HG02973 (cell line): ENCODE measurements around the gene BABAM2.

Experiments used
- ATAC-seq: cut with Tn5 transposase; IDR thresholded peaks from one replicate; pipeline ENCODE4 v1.9.1; 2021; ENCODE audit warnings: moderate library complexity; ENCODE audit not compliant: unreplicated experiment

The BABAM2 gene

DNA sequence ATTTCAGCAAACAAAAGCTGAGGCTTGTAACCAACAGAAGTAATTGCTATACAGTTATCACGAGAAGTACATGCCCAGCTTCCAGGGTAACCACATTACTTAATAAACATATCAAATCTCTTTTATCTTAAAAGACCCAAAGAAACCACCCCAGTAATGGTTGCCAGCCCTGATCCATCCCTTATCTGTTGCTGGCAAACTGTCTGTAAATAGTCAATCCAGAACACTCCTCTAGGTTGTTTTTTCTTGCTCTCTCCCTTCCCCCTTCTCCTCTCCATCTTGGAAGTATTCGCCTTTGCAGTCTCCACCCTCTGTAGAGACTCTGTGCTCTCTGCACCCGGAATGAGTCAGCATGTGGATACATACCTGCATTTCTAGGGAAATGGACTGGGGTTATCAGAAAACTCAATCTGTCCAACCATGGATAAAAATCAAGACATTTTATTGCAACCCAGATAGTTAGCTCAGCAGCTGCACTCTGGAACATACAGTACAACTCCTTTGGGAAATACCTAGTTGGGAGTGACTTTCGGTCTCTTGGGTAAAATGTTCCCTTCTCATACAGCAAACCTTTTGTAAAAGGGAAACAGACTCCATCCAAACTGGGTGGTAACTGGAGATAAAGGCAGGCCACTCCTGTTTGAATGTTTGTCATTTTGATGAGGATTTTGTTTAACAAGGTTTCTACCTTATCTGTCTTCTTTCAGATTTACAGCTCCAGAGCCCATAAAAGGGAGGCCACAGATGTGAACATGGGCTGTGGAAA is 378.7 kb downstream of the BABAM2 start:
- ATAC-seq = no peak

DNA sequence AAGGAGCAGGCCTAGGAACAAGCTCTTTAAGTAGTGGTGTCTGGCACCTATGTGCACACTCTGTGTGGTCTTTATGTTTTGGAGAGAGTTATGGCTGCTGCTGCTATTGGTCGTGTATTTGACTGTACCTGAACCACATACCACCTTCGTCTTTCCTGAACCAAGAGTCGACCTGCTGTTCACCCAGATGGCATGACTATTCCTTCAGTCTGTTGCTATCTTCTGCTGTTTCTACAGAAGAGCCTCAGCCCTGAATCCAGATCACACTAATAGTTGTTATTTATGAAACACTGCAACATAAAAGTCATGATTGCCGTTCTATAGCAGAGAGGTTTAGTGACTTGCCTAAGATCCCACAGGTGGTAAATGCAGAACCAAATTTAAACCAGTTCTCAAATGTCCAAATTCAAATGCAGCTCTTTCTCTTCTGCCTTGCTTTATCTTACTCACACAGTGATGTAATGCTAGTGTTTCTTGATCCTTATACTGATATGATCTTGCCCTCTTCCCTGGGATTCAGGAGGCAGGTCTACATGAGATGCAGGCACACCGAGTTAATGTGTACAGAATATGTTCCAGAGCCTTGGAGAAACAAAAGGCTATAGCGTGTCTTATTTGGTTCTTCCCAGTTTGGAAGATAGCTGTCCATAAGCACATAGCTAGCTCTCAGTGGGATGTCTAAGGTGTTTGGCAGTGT is 380.1 kb downstream of the BABAM2 start:
- no peak for ATAC-seq

- no peak for ATAC-seq
These were observed 380.8 kb downstream of the BABAM2 start for GRCh38 chr2:28271231-28271918.

DNA sequence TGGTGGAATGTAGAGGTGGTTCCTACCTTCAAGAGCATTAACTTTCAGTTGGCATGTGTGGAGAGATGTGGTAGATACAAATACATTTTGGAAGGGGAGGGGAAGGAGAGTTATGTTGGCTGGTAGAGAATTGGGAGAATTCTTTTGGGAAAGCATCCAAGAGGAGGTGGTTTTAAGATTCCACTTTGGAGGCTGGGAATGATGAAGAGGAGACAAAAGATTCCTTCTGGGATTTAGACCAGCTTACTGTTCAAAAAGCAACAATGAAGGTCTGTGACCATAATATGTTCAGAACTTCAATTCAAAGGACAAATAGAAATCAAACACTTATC is 381.4 kb downstream of the BABAM2 start:
- no peak for ATAC-seq

GRCh38 chr2:28273751-28274150 is 383.2 kb downstream of the BABAM2 start:
- ATAC-seq = no peak

- ATAC-seq = no peak
These were observed 384.6 kb downstream of the BABAM2 start for GRCh38 chr2:28274911-28275685.

- ATAC-seq = no peak
These were observed 385.6 kb downstream of the BABAM2 start for GRCh38 chr2:28276076-28276618.

DNA sequence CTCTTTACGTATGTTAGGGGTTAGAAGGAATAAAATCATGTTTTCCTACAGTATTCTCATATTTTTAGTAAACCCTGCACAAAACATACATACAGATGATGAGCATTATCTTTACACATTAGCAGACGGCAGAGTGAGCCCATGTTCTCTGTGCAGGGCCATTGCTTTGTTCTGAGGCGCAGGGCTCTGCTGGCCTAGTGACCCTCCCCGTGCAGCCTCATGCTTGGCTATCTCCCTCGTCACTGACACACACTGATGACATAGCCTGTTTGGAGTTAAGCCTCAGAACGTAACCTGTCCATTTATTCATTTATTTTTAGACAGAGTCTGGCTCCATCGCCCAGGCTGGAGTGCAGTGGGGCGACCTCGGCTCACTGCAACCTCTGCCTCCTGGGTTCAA is 386.3 kb downstream of the BABAM2 start:
- ATAC-seq = no peak

DNA sequence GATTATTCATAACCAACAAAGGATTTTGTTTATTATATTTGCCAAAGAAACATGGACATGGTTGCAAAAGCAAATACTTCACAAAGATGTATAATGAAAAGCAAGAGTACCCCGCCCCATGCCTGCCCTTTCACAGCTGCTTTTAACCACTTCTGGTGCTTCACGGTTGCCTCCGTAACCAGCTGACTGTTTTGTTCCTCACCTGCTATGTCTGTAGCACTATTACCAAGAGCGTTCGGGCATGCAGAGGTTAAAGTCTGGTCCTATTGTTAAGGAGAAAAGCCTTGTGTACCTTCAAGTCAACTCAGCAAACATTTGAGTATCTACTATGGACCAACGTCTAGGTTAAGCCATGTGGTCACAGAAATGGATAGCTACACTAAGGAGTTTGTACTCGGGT is 386.9 kb downstream of the BABAM2 start:
- ATAC-seq = no peak

GRCh38 chr2:28279371-28279770 is 388.8 kb downstream of the BABAM2 start:
- ATAC-seq = no peak

GRCh38 chr2:28280619-28281018 is 390.1 kb downstream of the BABAM2 start:
- no peak for ATAC-seq

GRCh38 chr2:28281739-28282138 is 391.2 kb downstream of the BABAM2 start:
- no peak for ATAC-seq

- ATAC-seq = no peak
These were observed 391.7 kb downstream of the BABAM2 start for GRCh38 chr2:28282248-28282647.

DNA sequence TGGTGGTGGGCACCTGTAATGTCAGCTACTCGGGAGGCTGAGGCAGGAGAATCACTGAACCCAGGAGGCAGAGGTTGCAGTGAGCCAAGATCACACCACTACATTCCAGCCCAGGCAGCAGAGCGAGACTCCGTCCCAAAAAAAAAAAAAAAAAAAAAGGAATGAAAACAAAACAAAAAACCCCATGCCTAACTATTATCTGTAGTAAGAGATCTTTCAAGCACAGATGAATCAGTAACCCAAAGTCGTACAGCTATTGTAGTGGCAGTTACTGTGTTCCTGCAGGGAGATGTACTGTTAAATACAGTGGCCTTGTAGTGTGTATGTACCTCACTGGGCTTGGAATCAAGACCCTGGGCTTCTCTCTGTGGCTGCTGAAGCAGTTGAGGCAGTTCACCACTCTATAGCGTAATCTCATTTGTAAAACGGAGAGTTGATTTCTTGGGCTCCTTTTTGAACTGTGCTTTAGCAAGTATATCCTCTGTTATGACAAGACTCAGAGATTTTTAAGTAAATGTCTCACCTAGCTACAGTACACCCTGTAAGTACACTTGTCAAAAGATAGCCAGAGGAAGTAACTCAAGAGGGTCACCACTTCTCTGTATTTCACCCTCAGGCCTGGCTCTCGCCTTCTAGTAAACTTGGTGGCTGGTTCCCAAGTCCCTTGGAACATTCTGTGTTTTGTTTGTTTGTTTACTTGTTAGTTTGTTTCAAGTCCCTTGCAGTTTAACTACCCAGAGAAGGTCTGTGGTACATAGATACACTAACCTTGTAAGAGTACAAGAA is 392.5 kb downstream of the BABAM2 start:
- no peak for ATAC-seq

GRCh38 chr2:28283861-28284260 is 393.3 kb downstream of the BABAM2 start:
- ATAC-seq = no peak

DNA sequence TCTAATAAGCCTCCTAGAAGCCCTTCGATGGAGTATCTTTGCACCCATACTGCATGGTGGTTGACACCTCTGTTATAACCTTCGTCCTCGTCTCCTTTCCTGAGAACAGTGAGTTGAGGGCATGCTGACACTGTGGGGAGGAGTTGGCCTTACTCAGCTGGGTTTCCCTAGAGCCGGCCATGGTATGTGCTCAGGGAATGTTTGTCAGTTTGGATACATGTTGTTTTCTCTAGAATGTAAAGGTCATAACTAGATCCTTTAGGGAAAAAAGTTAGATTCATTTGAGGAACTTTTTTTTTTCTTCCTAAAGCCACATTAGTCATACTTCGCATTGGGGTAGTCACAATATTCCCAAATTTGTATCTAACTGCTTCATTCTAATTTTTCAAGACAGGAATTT is 396.1 kb downstream of the BABAM2 start:
- no peak for ATAC-seq

GRCh38 chr2:28287256-28287915 is 396.9 kb downstream of the BABAM2 start:
- ATAC-seq = no peak

- ATAC-seq = no peak
These were observed 398.1 kb downstream of the BABAM2 start for GRCh38 chr2:28288620-28289019.

DNA sequence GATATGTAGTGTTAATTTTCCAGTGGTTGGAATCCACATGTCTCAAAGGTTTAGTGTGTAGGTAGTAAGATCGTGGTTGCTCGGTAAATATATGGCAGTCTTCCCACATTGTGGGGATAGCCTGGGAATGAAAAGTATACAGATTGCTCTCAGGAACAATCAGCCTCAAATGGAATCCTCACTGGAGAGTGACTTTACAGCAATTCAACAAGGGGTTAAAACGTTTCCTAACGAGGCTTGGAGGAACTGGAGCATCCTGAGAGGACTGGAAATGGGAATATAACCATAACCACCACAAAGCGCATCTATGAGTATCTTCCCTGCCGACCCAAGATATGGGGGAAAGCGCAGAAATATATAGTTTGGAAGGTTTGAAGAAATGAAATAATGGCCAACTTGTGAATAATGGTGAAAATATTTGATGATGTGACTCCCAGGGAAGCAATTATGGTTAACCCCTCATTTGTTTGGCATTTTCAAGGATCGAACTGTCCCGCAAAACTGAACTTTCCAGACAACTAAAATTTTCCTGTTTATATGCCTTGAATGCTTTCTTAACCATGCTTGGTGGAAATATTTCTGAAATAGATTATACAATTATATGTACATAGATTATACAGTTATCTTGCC is 401.4 kb downstream of the BABAM2 start:
- no peak for ATAC-seq
